IMR-90 (cell line): ENCODE measurements around the gene OPCML. TPM values are rescaled to one million over a fixed set of nuclear protein-coding genes. Genes with fewer than 3 reads are reported as not detected.

Source experiments
- ATAC-seq: fragments of 200-7000 bp; cut with Tn5 transposase; 2 replicates; pipeline ENCODE4 v1.9.1; 2020; ENCODE audit warnings: low read depth, mild to moderate bottlenecking, moderate library complexity
- BruUV-seq: library from RNA; stranded (reverse); fragments of 400-500 nt; replicated peaks from 2 replicates; lab custom pipeline; 2021; lab: Mats Ljungman, UMichigan
- CTCF ChIA-PET: fragments of 300-600 bp; formaldehyde crosslinking; extraction: SDS; loops from one replicate; lab custom pipeline; 2021; ENCODE audit warnings: antibody characterized with exemption; lab: Yijun Ruan, JAX
- POLR2A ChIA-PET: fragments of 300-600 bp; sonication (Branson Sonifier 250); formaldehyde crosslinking; loops from one replicate; lab custom pipeline; 2022; ENCODE audit warnings: antibody characterized with exemption; ENCODE audit not compliant: unreplicated experiment; lab: Charles Lee
- DNase-seq: peaks from one replicate; pipeline ENCODE4 v3.0.0; 2013
- H2AFZ ChIP-seq: replicated peaks from 2 replicates; pipeline ENCODE3; 2013; ENCODE audit warnings: low read length, mild to moderate bottlenecking; ENCODE audit not compliant: poor library complexity
- H2AK5ac ChIP-seq: 2 replicates; pipeline ENCODE4 v1.6.1; 2013; ENCODE audit warnings: low read depth, low read length, inconsistent platforms
- H2AK9ac ChIP-seq: replicated peaks from 2 replicates; pipeline ENCODE3; 2013; ENCODE audit warnings: mild to moderate bottlenecking, low read depth, low read length, moderate library complexity; ENCODE audit not compliant: poor library complexity
- H2BK120ac ChIP-seq: 2 replicates; pipeline ENCODE4 v1.6.1; 2013; ENCODE audit warnings: low read depth, low read length, inconsistent platforms
- H2BK15ac ChIP-seq: 3 replicates; pipeline ENCODE4 v1.6.1; 2013; ENCODE audit warnings: low read depth, low read length, inconsistent platforms
- H2BK20ac ChIP-seq: 2 replicates; pipeline ENCODE4 v1.6.1; 2013; ENCODE audit warnings: low read depth, mild to moderate bottlenecking, inconsistent platforms, low read length, moderate library complexity
- H2BK5ac ChIP-seq: 2 replicates; pipeline ENCODE4 v1.6.1; 2013; ENCODE audit warnings: mild to moderate bottlenecking, low read depth, low read length, inconsistent platforms; ENCODE audit not compliant: poor library complexity, severe bottlenecking
- H3K14ac ChIP-seq: replicated peaks from 2 replicates; pipeline ENCODE4 v1.6.1; 2013; ENCODE audit warnings: low read depth, low read length, inconsistent platforms
- H3K18ac ChIP-seq: 2 replicates; pipeline ENCODE4 v1.6.1; 2013; ENCODE audit warnings: low read depth, low read length, control low read depth
- H3K23ac ChIP-seq: 2 replicates; pipeline ENCODE4 v1.6.1; 2013; ENCODE audit warnings: low read depth, low read length, inconsistent platforms
- H3K27ac ChIP-seq: 2 replicates; pipeline ENCODE4 v1.5.1; 2013; ENCODE audit warnings: mild to moderate bottlenecking, control low read depth, low read length; ENCODE audit not compliant: insufficient read depth
- H3K27me3 ChIP-seq: 2 replicates; pipeline ENCODE4 v1.6.1; 2013; ENCODE audit warnings: low read length; ENCODE audit not compliant: control insufficient read depth, insufficient read depth
- H3K36me3 ChIP-seq: 2 replicates; pipeline ENCODE4 v1.6.1; 2013; ENCODE audit warnings: low read length, mixed read lengths; ENCODE audit not compliant: control insufficient read depth, insufficient read depth
- H3K4ac ChIP-seq: 2 replicates; pipeline ENCODE4 v1.6.1; 2013; ENCODE audit warnings: low read depth, low read length, inconsistent platforms
- H3K4me1 ChIP-seq: 2 replicates; pipeline ENCODE4 v1.6.1; 2013; ENCODE audit warnings: low read length, mixed read lengths; ENCODE audit not compliant: control insufficient read depth, insufficient read depth
- H3K4me2 ChIP-seq: 2 replicates; pipeline ENCODE4 v1.6.1; 2013; ENCODE audit warnings: low read depth, mild to moderate bottlenecking, control low read depth, low read length, moderate library complexity
- H3K4me3 ChIP-seq: 2 replicates; pipeline ENCODE4 v1.5.1; 2013; ENCODE audit warnings: low read depth, mild to moderate bottlenecking, control low read depth, low read length, moderate library complexity; ENCODE audit not compliant: insufficient read depth
- H3K56ac ChIP-seq: 2 replicates; pipeline ENCODE4 v1.6.1; 2013; ENCODE audit warnings: low read length, inconsistent platforms; ENCODE audit not compliant: insufficient read depth; ENCODE audit errors: extremely low read depth
- H3K79me1 ChIP-seq, 2 experiments: 2 replicates each; pipeline ENCODE4 v1.6.1; 2013; ENCODE audit warnings: low read length in 2 of 2, inconsistent platforms in 1 of 2, low read depth in 1 of 2
- H3K9ac ChIP-seq: 2 replicates; pipeline ENCODE4 v1.6.1; 2013; ENCODE audit warnings: low read depth, low read length, control low read depth
- H3K9me1 ChIP-seq: 2 replicates; pipeline ENCODE4 v1.6.1; 2013; ENCODE audit warnings: low read length, inconsistent platforms; ENCODE audit not compliant: insufficient read depth
- H3K9me3 ChIP-seq: 2 replicates; pipeline ENCODE4 v1.6.1; 2013; ENCODE audit warnings: low read length; ENCODE audit not compliant: control insufficient read depth, insufficient read depth
- H4K20me1 ChIP-seq: 2 replicates; pipeline ENCODE4 v1.6.1; 2013; ENCODE audit warnings: low read length, inconsistent platforms; ENCODE audit not compliant: insufficient read depth
- H4K5ac ChIP-seq: 2 replicates; pipeline ENCODE4 v1.6.1; 2013; ENCODE audit warnings: mild to moderate bottlenecking, low read depth, low read length, control low read depth
- H4K8ac ChIP-seq, 2 experiments: 2 replicates each; pipeline ENCODE4 v1.6.1; 2013; ENCODE audit warnings: low read depth in 2 of 2, low read length in 2 of 2, control low read depth in 1 of 2, inconsistent platforms in 1 of 2
- H4K91ac ChIP-seq: 2 replicates; pipeline ENCODE4 v1.6.1; 2013; ENCODE audit warnings: low read depth, low read length, inconsistent platforms; ENCODE audit not compliant: insufficient read depth
- BHLHE40 ChIP-seq: fragments of 150-350 bp; IDR thresholded peaks from 2 replicates; pipeline ENCODE4 v1.6.1; 2016; ENCODE audit warnings: mild to moderate bottlenecking, low read depth, low read length
- CEBPB ChIP-seq: IDR thresholded peaks from 2 replicates; pipeline ENCODE4 v1.6.1; 2012; ENCODE audit warnings: low read depth, low read length, improper control_type of control experiment
- CHD1 ChIP-seq: IDR thresholded peaks from 2 replicates; pipeline ENCODE4 v1.6.1; 2012; ENCODE audit warnings: low read depth, low read length, improper control_type of control experiment
- MAFK ChIP-seq: IDR thresholded peaks from 2 replicates; pipeline ENCODE4 v1.6.1; 2012; ENCODE audit warnings: low read depth, low read length, improper control_type of control experiment
- MAZ ChIP-seq: IDR thresholded peaks from 2 replicates; pipeline ENCODE4 v1.6.1; 2012; ENCODE audit warnings: low read depth, mild to moderate bottlenecking, low read length, improper control_type of control experiment, moderate library complexity, borderline replicate concordance
- MXI1 ChIP-seq: IDR thresholded peaks from 2 replicates; pipeline ENCODE4 v1.6.1; 2012; ENCODE audit warnings: low read depth, mild to moderate bottlenecking, low read length, moderate library complexity, borderline replicate concordance
- RAD21 ChIP-seq: IDR thresholded peaks from 2 replicates; pipeline ENCODE4 v1.6.1; 2012; ENCODE audit warnings: low read length, improper control_type of control experiment
- RCOR1 ChIP-seq: IDR thresholded peaks from 2 replicates; pipeline ENCODE4 v1.6.1; 2012; ENCODE audit warnings: mild to moderate bottlenecking, low read length, improper control_type of control experiment; ENCODE audit not compliant: insufficient replicate concordance
- SMC3 ChIP-seq: fragments of 150-350 bp; IDR thresholded peaks from 2 replicates; pipeline ENCODE4 v1.6.1; 2016; ENCODE audit warnings: low read depth, mild to moderate bottlenecking, antibody characterized with exemption, low read length, moderate library complexity
- WGBS, 2 experiments: methylation state at CpG; one replicate each; pipeline versions ENCODE4 v1.1.5 to v1.1.7; 2013; ENCODE audit warnings: missing lambda C conversion rate in 2 of 2; ENCODE audit not compliant: insufficient read length in 1 of 2; ENCODE audit errors: extremely low coverage in 2 of 2; 5-methylcytosine and 5-hydroxymethylcytosine counted together
- dilution Hi-C: fragments of 300-500 bp; cut with HindIII; formaldehyde crosslinking; loops from one replicate; pipeline ENCODE4 v1.14.3; 2018; ENCODE audit warnings: low sequenced_read_pairs; ENCODE audit not compliant: unreplicated experiment
- in situ Hi-C: fragments of 300-500 bp; cut with MboI; formaldehyde crosslinking; loops from 3 replicates; pipeline ENCODE4 v1.14.3; 2019; ENCODE audit warnings: low sequenced_read_pairs, inconsistent platforms, mixed read lengths
- intact Hi-C: fragments of 100-400 bp; cut with micrococcal nuclease; formaldehyde crosslinking; loops from 2 replicates; pipeline ENCODE4 v1.10.0; 2022
- polyA plus RNA-seq, 3 experiments: library from polyadenylated mRNA; depleted of rRNA; stranded (reverse); fragments of >200 nt; gene quantifications; 2 replicates each; pipeline ENCODE4 v1.2.3, GENCODE V29; 2012; ENCODE audit warnings: low replicate concordance in 1 of 3
- total RNA-seq: library from RNA; depleted of rRNA; stranded (reverse); fragments of >200 nt; gene quantifications from 2 replicates; pipeline ENCODE4 v1.2.3, GENCODE V29; 2012
- TF ChIP-seq, protein P1 (sequence below): fragments of 150-350 bp; IDR thresholded peaks from 2 replicates; pipeline ENCODE4 v1.6.1; 2017; ENCODE audit warnings: mild to moderate bottlenecking, antibody characterized with exemption, low read length, low read depth
- TF ChIP-seq, protein P2 (sequence below): fragments of 150-350 bp; IDR thresholded peaks from 2 replicates; pipeline ENCODE4 v1.6.1; 2016; ENCODE audit warnings: low read depth, mild to moderate bottlenecking, low read length, moderate library complexity, borderline replicate concordance
- TF ChIP-seq, protein P3 (sequence below): conservative IDR thresholded peaks from 2 replicates; pipeline ENCODE4 v1.5.1; 2012; ENCODE audit warnings: mild to moderate bottlenecking, low read depth, low read length, improper control_type of control experiment

OPCML gene
- total and polyA plus RNA-seq, 2 of the 4 experiments (the other 2 are of a cell fraction) = under 0.01 to 2.6 TPM

GRCh38 chr11:133563505-133564025 is 31.3 kb upstream of the OPCML start:
- no peaks in the 10 kb centered on the region for H4K20me1 ChIP-seq
- H2BK20ac ChIP-seq = no peak overlapping the region
- H3K36me3 ChIP-seq = no peaks in the 10 kb centered on the region
- no peaks in the 10 kb centered on the region for H3K79me1 ChIP-seq
- no peak overlapping the region for H2BK15ac ChIP-seq
- no peak overlapping the region for H2BK120ac ChIP-seq
- no peaks in the 10 kb centered on the region for H3K4me1 ChIP-seq
- CTCF ChIA-PET = no interaction called here
- no peak for DNase-seq
- no peak overlapping the region for H3K14ac ChIP-seq
- no peak overlapping the region for H4K5ac ChIP-seq
- POLR2A ChIA-PET = no interaction called here
- no peak overlapping the region for H4K91ac ChIP-seq
- H2AK5ac ChIP-seq = no peak overlapping the region
- H3K18ac ChIP-seq = no peak overlapping the region
- H3K23ac ChIP-seq = no peak overlapping the region
- H3K9me1 ChIP-seq = no peaks in the 10 kb centered on the region
- no peak overlapping the region for H3K9ac ChIP-seq
- intact Hi-C loops (no loop called here), dilution Hi-C loops (no loop called here), in situ Hi-C loops (no loop called here)
- no CpG with 5 or more reads among the region's 7 CpGs for WGBS, 2 experiments
- no peak overlapping the region for H3K4me3 ChIP-seq
- ATAC-seq = no peak
- BruUV-seq = no TSS peak
- H3K4ac ChIP-seq = no peak overlapping the region
- H4K8ac ChIP-seq = no peak overlapping the region
- H2AFZ ChIP-seq = no peak overlapping the region
- no peak overlapping the region for H2BK5ac ChIP-seq
- H3K27ac ChIP-seq = no peak overlapping the region
- TF ChIP-seq MXI1 (no peak), BHLHE40 (no peak), RCOR1 (no peak), CHD1 (no peak), MAFK (no peak), CEBPB (no peak), RAD21 (no peak), SMC3 (no peak), MAZ (no peak)
- TF ChIP-seq, protein P1, sequence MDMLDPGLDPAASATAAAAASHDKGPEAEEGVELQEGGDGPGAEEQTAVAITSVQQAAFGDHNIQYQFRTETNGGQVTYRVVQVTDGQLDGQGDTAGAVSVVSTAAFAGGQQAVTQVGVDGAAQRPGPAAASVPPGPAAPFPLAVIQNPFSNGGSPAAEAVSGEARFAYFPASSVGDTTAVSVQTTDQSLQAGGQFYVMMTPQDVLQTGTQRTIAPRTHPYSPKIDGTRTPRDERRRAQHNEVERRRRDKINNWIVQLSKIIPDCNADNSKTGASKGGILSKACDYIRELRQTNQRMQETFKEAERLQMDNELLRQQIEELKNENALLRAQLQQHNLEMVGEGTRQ = no peak
- TF ChIP-seq, protein P2, sequence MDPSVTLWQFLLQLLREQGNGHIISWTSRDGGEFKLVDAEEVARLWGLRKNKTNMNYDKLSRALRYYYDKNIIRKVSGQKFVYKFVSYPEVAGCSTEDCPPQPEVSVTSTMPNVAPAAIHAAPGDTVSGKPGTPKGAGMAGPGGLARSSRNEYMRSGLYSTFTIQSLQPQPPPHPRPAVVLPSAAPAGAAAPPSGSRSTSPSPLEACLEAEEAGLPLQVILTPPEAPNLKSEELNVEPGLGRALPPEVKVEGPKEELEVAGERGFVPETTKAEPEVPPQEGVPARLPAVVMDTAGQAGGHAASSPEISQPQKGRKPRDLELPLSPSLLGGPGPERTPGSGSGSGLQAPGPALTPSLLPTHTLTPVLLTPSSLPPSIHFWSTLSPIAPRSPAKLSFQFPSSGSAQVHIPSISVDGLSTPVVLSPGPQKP = no peak
- TF ChIP-seq, protein P3, sequence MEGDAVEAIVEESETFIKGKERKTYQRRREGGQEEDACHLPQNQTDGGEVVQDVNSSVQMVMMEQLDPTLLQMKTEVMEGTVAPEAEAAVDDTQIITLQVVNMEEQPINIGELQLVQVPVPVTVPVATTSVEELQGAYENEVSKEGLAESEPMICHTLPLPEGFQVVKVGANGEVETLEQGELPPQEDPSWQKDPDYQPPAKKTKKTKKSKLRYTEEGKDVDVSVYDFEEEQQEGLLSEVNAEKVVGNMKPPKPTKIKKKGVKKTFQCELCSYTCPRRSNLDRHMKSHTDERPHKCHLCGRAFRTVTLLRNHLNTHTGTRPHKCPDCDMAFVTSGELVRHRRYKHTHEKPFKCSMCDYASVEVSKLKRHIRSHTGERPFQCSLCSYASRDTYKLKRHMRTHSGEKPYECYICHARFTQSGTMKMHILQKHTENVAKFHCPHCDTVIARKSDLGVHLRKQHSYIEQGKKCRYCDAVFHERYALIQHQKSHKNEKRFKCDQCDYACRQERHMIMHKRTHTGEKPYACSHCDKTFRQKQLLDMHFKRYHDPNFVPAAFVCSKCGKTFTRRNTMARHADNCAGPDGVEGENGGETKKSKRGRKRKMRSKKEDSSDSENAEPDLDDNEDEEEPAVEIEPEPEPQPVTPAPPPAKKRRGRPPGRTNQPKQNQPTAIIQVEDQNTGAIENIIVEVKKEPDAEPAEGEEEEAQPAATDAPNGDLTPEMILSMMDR = no peak
- no peak overlapping the region for H2AK9ac ChIP-seq
- no peaks in the 10 kb centered on the region for H3K27me3 ChIP-seq
- no peak overlapping the region for H3K56ac ChIP-seq
- peaks cover 24% of the 10 kb centered on the region for H3K9me3 ChIP-seq
- no peak overlapping the region for H3K4me2 ChIP-seq
